IPS-11a (cell line): ENCODE results near the gene LDLR.

Experiments used
- H3K4me3 ChIP-seq: one replicate; pipeline ENCODE4 v1.5.1; 2013; ENCODE audit warnings: low read depth, low read length, control low read depth

Gene LDLR

DNA sequence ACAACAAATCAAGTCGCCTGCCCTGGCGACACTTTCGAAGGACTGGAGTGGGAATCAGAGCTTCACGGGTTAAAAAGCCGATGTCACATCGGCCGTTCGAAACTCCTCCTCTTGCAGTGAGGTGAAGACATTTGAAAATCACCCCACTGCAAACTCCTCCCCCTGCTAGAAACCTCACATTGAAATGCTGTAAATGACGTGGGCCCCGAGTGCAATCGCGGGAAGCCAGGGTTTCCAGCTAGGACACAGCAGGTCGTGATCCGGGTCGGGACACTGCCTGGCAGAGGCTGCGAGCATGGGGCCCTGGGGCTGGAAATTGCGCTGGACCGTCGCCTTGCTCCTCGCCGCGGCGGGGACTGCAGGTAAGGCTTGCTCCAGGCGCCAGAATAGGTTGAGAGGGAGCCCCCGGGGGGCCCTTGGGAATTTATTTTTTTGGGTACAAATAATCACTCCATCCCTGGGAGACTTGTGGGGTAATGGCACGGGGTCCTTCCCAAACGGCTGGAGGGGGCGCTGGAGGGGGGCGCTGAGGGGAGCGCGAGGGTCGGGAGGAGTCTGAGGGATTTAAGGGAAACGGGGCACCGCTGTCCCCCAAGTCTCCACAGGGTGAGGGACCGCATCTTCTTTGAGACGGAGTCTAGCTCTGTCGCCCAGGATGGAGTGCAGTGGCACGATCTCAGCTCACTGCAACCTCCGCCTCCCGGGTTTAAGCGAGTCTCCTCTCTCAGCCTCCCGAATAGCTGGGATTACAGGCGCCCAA is at the start of gene LDLR:
LDLR (plus strand) TSS at position 210 of the 760 bp plus-strand sequence; CDS start at position 296, 86 bp downstream.
- H3K4me3 ChIP-seq = peak within 1 kb of the TSS; percentile 84

GRCh38 chr19:11041194-11041593 is 48.1 kb upstream of the LDLR start:
- no peak overlapping the region for H3K4me3 ChIP-seq

GRCh38 chr19:11041966-11042627 is 47.2 kb upstream of the LDLR start:
- no peak overlapping the region for H3K4me3 ChIP-seq

DNA sequence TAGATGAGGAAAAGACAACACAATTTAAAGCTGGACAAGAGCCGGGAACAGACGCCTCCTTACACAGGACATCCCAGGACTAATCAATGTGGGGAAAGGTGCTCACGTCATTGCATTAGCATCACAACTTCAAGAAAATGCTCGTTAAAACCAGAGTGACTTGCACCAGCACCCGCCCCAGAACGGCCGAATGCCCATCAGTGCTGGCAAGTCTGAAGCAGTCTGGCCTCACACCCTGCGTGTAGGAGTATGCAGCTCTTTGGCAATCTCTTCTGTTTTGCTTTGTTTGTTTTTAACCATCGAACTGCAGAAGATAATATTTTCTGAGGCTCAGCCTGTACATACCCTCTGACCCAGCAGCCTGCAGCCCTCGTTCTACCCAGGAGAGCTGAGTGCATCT is 44.8 kb upstream of the LDLR start:
- H3K4me3 ChIP-seq = no peak overlapping the region

DNA sequence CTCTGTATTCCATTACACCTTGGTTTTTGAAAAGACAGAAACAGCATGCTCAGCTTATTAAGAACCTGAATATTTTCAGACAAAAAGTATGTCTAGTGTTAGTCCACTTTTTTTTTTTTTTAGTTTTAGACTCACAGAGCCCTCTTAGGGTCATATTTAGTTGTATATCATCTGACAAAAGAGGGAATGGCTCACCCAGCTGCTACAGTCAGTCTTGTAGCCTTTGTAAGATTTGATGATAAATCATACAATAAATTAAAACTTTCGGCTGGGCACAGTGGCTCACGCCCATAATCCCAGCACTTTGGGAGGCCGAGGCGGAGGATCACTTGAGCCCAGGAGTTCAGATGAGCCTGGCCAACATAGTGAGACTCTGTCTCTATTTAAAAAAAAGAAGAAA is 43.7 kb upstream of the LDLR start:
- H3K4me3 ChIP-seq = no peak overlapping the region

GRCh38 chr19:11046605-11047354 is 42.5 kb upstream of the LDLR start:
- H3K4me3 ChIP-seq = no peak overlapping the region

DNA sequence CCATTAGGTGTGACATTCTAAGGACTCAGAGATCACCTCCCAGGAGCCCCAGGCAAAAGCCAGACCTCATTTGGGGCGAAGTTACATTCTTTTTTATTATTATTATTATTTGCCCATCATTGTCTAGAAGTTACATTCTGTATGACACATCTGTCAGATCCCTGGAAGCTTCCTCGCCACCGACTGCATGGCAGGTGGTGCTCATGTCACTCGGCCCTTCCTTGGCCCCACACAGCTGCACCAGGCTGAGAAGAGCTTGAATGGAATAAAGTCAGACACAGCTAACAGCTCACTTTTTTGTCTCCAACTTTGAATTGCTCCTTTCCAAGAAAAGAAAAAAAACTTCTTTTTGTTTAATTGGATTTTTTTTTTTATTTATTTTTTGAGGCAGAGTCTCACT is 41.4 kb upstream of the LDLR start:
- no peak overlapping the region for H3K4me3 ChIP-seq

DNA sequence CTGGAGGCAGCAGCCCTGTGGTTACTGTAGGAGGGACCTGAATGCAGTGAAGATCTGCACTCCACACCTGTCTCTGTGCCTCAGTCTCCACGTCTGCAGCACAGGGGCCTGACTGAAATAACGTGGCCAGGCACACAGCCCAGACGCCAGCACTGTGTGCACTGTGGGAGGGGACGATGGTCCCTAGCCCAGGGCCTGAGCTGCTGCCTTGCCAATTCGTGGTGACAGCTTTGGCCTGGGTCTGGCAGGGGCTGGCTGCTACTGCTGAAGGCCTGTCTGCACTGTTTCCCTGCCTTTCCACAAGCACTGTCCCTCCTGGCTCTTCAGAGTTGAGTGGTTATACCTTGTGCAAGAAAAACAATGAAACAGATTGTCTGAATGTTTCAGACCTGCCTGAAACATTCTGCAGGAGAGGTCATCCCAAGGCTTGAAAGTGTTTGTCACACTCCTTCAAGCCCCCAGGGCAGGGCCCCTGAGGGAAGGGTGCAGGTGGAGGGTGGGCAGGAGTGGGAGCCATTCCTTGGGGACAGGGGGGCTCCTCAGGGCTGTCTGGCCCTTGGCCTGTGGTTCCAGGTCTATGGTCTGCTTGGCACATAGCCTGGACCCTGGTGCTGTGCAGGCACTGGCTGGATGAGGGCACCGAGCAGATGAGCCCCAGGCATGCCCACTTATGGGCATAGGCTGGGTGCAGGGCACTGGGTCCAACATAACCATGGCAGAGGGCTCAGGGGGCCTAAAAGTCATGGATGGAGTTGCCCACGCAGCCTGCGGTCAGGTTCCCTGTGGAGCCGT is 38.7 kb upstream of the LDLR start:
- H3K4me3 ChIP-seq = no peak overlapping the region

DNA sequence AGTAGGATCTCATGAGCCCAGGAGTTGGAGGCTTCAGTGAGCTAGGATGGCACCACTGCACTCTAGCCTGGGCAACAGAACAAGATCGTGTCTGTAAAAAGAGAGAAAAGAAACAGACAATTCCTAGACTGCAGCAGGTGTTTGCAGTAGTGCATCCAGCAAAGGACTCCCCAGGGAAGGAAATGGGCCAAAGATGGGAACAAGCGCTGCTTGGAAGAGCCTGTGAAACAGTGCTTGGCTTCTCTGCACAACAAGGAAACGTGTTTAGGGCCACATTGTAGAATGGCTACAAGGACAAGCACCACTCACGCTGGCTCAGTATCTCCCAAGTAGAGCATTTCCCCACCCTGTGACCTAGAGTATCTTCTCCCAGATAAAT is 35.5 kb upstream of the LDLR start:
- H3K4me3 ChIP-seq = no peak overlapping the region

DNA sequence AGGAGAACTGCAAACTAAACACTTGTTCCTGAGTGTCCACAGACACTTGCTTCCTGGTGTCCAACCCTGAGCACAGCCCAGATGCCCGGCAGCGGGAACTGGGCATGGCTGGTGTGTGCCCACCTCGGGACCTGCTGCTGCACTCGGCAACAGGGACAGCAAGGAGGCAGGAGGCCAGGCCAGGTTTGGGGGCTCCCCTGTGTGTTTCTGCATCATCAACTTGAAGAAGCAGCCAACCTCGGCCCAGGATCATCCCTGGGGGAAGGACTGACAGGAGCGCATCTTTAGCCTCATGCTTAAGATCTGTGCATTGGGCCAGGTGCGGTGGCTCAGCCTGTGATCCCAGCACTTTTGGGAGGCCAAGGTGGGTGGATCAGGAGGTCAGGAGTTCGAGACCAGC is 35.1 kb upstream of the LDLR start:
- no peak overlapping the region for H3K4me3 ChIP-seq

DNA sequence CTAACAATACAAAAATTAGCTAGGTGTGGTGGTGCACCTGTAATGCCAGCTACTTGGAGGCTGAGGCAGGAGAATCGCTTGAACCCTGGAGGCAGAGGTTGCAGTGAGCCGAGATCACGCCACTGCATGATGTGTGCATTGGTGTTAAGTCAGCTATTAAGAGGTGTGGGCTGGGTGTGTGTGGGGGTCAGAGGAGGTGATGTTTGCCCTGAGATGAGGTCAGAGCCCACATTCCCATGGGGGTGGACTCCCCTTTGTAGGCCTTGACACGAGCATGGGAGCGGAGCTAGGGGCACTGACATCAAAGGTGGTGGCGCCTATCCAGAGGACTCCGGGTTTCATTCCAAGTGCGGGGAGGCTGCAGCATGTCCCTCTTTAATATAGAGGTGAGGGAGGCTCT is 34.6 kb upstream of the LDLR start:
- H3K4me3 ChIP-seq = no peak overlapping the region

- no peak overlapping the region for H3K4me3 ChIP-seq
These were observed 30.8 kb upstream of the LDLR start for GRCh38 chr19:11058246-11059030.

DNA sequence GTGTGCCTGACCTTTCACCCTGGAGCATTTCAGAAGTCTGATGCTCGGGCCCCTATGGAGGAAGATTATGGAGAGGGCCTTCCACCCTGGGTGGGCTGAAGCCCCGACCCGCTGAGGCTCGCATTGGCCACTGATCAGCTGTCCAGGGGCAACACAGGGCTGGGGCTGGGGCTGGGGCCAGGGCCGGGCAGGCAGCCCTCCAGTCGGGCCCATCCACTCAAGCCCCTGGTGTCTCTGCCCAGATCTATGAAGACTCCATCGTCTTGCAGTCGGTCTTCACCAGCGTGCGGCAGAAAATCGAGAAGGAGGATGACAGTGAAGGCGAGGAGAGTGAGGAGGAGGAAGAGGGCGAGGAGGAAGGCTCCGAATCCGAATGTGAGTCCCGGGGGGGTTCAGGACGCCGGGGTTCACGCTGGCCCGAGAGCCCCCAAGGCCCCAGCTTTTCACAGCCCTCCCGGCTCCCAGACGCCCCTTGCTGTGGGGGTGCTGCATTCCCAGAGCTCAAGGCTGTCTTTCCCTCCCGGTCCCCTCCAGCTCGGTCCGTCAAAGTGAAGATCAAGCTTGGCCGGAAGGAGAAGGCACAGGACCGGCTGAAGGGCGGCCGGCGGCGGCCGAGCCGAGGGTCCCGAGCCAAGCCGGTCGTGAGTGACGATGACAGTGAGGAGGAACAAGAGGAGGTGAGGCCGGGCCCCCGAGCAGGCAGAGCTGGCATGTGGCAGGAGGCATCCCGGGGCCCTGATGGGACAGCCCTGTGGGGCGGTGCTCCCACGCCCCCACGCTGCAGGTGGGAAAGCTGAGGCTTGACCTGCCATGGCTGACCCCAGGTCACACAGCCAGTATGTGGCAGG is 29.5 kb upstream of the LDLR start:
- H3K4me3 ChIP-seq = no peak overlapping the region

DNA sequence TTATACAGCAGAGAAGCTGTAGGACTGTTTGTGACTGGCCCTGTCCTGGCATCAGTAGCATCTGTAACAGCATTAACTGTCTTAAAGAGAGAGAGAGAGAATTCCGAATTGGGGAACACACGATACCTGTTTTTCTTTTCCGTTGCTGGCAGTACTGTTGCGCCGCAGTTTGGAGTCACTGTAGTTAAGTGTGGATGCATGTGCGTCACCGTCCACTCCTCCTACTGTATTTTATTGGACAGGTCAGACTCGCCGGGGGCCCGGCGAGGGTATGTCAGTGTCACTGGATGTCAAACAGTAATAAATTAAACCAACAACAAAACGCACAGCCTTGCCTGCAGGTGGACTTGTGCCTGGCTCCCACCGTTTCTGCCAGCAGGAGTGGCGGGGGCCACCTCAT is 27.3 kb upstream of the LDLR start:
- no peak overlapping the region for H3K4me3 ChIP-seq

DNA sequence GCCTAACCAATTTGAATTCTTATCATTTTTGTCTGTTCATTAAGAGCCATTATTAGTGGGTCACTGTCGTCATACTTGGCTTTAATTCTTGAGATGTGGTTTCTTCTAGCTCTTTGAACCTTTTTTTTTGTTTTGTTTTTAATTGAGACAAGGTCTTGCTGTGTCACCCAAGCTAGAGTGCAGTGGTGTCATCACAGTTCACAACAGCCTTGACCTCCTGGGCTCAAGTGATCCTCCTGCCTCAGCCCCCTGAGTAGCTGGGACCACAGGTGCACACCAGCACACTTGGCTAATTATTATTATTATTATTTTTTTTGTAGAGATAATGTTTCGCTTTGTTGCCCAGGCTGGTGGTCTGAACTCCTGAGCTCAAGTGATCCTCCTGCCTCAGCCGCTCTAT is 25.8 kb upstream of the LDLR start:
- H3K4me3 ChIP-seq = no peak overlapping the region

GRCh38 chr19:11064831-11065303 is 24.4 kb upstream of the LDLR start:
- no peak overlapping the region for H3K4me3 ChIP-seq

GRCh38 chr19:11066326-11066725 is 22.9 kb upstream of the LDLR start:
- no peak overlapping the region for H3K4me3 ChIP-seq

DNA sequence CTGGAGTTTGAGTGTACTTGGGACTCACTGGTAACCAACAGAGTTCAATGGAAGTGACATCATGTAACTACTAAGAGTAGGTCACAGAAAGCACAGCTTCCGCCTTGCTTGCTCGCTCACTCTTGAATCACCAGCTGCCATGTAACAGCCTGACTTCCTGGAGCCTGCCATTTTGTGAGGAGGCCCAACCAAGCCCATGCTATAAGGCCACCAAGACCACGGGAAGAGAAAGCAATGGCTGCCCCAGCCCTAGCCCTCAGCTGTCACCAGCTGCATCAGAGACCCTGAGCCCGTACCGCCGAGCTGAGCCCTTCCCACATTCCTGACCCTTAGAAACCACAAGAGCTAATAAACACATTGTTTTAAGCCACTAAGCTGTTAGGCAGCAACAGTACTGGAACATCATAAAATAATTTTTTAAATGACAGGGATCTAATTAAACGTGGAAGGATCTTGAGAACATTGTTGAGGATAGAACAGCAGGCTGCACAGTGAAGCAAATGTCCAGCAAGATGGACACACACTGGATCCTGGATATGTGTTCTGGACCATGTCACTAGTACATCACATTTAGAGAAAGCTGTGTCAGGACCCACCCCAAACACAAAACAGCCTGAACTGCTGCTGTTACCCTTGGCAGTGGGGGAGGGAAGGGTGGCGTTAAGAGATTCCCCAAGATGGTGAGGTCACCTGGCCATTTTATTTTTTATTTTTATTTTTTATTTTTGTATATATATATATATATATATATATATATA is 21.7 kb upstream of the LDLR start:
- H3K4me3 ChIP-seq = no peak overlapping the region

DNA sequence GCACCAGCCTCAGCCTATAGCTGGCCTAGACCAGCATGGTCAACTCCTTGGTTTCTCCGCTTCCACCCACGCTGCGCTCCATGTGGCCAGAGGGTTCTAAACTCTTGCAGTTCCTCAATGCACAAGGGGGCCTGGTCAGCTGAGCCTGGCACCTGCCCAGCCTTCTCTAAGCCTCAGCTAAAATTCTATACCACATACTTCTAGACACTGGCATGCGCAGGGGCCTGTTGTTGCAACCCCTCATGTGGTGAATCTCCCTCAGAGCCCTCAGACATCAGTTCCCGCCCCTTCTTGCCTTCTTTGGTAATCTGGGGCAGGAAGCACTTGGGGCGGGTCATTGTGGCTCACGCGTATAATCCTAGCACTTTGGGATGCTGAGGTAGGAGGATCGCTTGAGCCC is 19.7 kb upstream of the LDLR start:
- no peak overlapping the region for H3K4me3 ChIP-seq
